ENCODE measurements around the gene CHPF. TPM values are rescaled to one million over a fixed set of nuclear protein-coding genes. Genes with fewer than 3 reads are reported as not detected.

CHPF gene
- total RNA-seq, 1 donor from 2014 or later: 81.0 TPM

DNA sequence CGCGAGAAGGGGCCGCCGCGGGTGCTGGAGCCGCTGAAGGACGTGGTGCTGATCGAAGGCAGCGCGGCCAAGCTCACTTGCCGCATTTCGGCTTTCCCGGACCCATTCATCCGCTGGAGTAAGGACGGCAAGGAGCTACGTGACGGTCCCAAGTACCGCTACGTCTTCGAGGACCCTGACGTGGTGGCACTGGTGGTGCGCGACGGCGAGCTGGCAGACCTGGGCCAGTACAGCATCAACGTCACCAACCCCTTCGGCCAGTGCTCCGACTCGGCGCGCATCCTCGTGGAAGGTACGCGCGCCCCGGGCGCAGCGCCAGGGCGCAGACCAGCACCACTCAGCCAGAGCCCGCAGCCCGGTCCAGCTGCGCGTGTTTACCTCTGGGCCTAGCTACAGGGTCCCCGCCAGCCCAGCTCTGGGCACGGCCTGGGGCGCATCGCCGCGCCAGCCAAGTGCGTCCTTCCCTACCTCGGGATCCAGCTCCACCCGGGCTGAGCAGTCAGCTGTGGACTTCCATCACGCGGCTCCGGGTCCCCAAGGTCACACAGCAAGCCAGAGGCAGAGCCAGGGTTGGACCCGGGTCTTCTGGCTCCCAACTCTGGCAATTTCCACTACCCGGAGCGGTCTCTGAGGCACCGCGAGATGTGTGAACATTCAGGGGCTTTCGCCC lies 46.6 kb downstream of the CHPF start:
- Mint-ChIP-seq H3K4me3 (peak overlapping the region; percentile 89), H3K27me3 (ENCODE audit: low read depth) (peaks cover 67% of the 10 kb centered on the region), H3K27ac (no peak overlapping the region)

DNA sequence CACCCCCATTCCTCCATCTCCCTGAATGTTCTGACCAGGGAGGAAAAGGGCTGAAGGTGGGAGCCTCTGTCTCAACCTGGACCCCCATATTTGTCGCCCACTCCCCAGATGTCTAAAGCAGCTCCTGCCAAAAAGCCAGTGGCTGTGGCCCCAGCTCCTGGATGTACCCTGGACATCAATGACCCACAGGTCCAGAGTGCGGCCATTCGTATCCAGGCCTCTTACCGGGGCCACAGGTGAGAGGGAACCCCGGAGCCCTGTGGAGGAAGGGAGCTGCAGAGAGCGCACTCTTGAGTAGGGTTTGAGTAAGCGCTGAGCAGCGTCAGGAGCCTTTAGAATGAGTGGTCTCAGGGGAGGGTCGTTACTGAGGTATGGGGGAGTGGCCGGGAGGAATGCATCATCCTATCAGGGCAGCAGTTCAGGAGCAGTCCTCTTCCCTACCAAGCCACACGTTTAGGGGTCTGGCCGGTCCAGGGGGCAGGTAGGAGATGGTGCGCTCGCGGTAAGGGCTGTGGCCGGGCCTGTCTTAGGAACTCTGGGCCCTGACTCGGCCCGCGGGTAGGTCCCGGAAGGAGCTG lies 47.3 kb downstream of the CHPF start:
- H3K4me3 Mint-ChIP-seq: peak overlapping the region; percentile 51
- H3K4me1 Mint-ChIP-seq: peaks cover 42% of the 10 kb centered on the region
- no peak for DNase-seq (ENCODE audit: low spot score in 2 of 2, unreplicated experiment in 2 of 2)
- peaks cover 73% of the 10 kb centered on the region for H3K27me3 Mint-ChIP-seq (ENCODE audit: low read depth)
- no peaks in the 10 kb centered on the region for H3K9me3 Mint-ChIP-seq
- H3K36me3 Mint-ChIP-seq: no peaks in the 10 kb centered on the region
- no peak overlapping the region for H3K27ac Mint-ChIP-seq
- TF ChIP-seq, protein P1, sequence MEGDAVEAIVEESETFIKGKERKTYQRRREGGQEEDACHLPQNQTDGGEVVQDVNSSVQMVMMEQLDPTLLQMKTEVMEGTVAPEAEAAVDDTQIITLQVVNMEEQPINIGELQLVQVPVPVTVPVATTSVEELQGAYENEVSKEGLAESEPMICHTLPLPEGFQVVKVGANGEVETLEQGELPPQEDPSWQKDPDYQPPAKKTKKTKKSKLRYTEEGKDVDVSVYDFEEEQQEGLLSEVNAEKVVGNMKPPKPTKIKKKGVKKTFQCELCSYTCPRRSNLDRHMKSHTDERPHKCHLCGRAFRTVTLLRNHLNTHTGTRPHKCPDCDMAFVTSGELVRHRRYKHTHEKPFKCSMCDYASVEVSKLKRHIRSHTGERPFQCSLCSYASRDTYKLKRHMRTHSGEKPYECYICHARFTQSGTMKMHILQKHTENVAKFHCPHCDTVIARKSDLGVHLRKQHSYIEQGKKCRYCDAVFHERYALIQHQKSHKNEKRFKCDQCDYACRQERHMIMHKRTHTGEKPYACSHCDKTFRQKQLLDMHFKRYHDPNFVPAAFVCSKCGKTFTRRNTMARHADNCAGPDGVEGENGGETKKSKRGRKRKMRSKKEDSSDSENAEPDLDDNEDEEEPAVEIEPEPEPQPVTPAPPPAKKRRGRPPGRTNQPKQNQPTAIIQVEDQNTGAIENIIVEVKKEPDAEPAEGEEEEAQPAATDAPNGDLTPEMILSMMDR (IDR thresholded peaks at IDR 0.05; ENCODE audit: unreplicated experiment): no peak

More for the DNA sequence above, 46.6 kb downstream of the CHPF start:
- Mint-ChIP-seq H3K9me3 (no peaks in the 10 kb centered on the region), H3K4me1 (peaks cover 48% of the 10 kb centered on the region), H3K36me3 (no peaks in the 10 kb centered on the region)
- TF ChIP-seq, protein P1 (IDR thresholded peaks at IDR 0.05; ENCODE audit: unreplicated experiment): no peak
- no peak for DNase-seq (ENCODE audit: low spot score in 2 of 2, unreplicated experiment in 2 of 2)

DNA sequence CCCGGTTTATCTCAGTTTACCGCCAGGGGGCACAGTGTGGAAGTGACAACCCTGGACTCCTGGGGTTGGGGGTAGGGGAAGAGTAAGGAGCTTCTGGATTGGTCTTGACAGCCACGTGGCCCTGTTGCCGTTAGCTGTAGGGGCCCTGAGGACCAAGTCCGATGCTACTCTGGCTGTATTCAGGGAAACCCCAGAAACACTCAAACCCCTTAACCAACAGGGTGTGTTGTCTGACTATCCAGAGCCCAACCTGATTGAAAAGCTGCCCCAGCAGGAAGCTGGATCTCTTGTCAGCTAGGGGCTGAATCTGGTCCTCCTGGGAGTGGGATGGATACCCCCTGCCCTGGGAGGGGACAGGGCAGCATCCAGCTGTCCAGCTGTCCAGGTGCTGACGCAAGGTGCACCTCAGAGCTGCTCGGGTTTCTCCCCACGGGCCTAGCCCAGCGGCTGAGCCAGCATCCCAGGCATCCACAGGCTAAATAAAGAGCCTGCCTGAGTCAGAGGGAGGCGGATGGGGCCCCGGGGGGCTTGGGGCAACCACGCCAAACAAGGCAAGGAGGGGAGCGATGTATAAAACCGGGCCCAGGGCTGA lies 48.0 kb downstream of the CHPF start:
- TF ChIP-seq, protein P1 (IDR thresholded peaks at IDR 0.05; ENCODE audit: unreplicated experiment): peak; percentile 76
- Mint-ChIP-seq H3K4me3 (no peak overlapping the region), H3K27me3 (ENCODE audit: low read depth) (peaks cover 73% of the 10 kb centered on the region), H3K4me1 (peaks cover 40% of the 10 kb centered on the region), H3K9me3 (no peaks in the 10 kb centered on the region), H3K36me3 (no peaks in the 10 kb centered on the region), H3K27ac (no peak overlapping the region)
- DNase-seq (ENCODE audit: low spot score in 2 of 2, unreplicated experiment in 2 of 2): peak; percentile 46 to 70

DNA sequence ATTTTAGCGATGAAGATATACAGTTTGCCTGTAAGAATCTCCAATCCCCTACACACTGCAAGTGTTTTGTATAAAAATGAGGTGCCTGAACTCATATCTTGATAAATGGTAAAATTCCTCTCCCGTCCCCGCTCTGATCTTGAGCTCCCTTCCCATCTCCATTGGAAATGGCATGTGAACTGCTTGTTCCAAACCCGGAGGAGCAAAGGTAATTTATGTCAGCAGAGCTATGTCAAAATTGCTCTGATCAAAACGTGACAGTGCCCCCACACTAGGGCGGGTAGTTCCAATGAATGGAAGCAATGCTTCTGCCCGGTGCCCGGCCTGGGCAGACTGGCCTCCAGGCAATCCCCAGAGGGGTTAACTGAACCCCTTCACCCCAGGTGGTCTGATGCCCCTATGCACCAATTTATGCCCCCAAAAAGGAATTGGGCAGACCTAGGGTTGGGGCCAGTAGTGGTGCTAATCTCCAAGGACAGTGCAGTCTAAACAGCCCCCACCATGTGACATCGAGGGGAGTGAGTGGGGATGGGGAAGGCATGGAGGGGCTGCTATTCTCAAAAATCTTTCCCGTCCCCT lies 48.6 kb downstream of the CHPF start:
- H3K36me3 Mint-ChIP-seq: no peaks in the 10 kb centered on the region
- H3K9me3 Mint-ChIP-seq: no peaks in the 10 kb centered on the region
- TF ChIP-seq, protein P1 (IDR thresholded peaks at IDR 0.05; ENCODE audit: unreplicated experiment): no peak
- DNase-seq (ENCODE audit: low spot score in 2 of 2, unreplicated experiment in 2 of 2): no peak
- no peak overlapping the region for H3K4me3 Mint-ChIP-seq
- no peak overlapping the region for H3K27ac Mint-ChIP-seq
- peaks cover 34% of the 10 kb centered on the region for H3K4me1 Mint-ChIP-seq
- peaks cover 73% of the 10 kb centered on the region for H3K27me3 Mint-ChIP-seq (ENCODE audit: low read depth)

DNA sequence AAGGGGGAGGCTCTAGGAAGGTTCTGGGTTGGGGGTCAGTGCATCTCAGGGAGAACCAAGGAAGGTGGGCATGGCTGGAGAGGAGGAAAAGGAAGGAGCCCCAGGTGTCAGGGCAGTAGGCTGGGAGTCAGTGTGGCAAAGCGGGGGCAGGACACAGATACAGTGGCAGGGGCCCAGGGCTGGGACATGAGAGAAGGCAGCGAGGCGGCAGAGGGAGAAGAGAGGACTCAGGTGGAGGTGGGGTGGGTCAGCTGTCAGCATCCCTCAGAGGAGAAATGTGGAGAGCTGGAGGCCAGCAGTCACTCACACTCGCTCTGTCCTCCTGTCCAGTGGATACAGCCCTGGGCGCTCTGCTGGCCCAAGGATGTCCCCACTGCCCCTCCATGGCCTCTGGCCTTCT lies 50.5 kb downstream of the CHPF start:
- no peak for DNase-seq (ENCODE audit: low spot score in 2 of 2, unreplicated experiment in 2 of 2)
- H3K4me3 Mint-ChIP-seq: no peak overlapping the region
- H3K27ac Mint-ChIP-seq: no peak overlapping the region
- TF ChIP-seq, protein P1 (IDR thresholded peaks at IDR 0.05; ENCODE audit: unreplicated experiment): no peak
- peaks cover 16% of the 10 kb centered on the region for H3K4me1 Mint-ChIP-seq
- no peaks in the 10 kb centered on the region for H3K36me3 Mint-ChIP-seq
- H3K9me3 Mint-ChIP-seq: no peaks in the 10 kb centered on the region
- H3K27me3 Mint-ChIP-seq (ENCODE audit: low read depth): peaks cover 67% of the 10 kb centered on the region
